HG03565 (cell line): Measurements from ENCODE around the gene C20orf202.
"Not testable (repeated sequence)": the region's sequence is repeated elsewhere in the genome, so short reads cannot be mapped to it uniquely, and the experiment has no call there.

Experiments
- ATAC-seq: cut with Tn5 transposase; IDR thresholded peaks from one replicate; pipeline ENCODE4 v1.9.1; 2021; ENCODE audit warnings: mild to moderate bottlenecking, moderate library complexity; ENCODE audit not compliant: unreplicated experiment

C20orf202 gene

GRCh38 chr20:1207293-1207878, 4.1 kb downstream of the C20orf202 start:
- ATAC-seq = no peak

GRCh38 chr20:1209447-1210387, 6.5 kb downstream of the C20orf202 start:
- ATAC-seq = no peak

- ATAC-seq = no peak
Observed at GRCh38 chr20:1210501-1210900, 7.2 kb downstream of the C20orf202 start.

GRCh38 chr20:1212023-1212422, 8.8 kb downstream of the C20orf202 start:
- ATAC-seq = no peak

GRCh38 chr20:1212607-1213396, 9.5 kb downstream of the C20orf202 start:
- ATAC-seq = peak; percentile 57

GRCh38 chr20:1214838-1215261, 11.6 kb downstream of the C20orf202 start:
- no peak for ATAC-seq

GRCh38 chr20:1215386-1216170, 12.3 kb downstream of the C20orf202 start:
- no peak for ATAC-seq

- ATAC-seq = not testable (repeated sequence)
Observed at GRCh38 chr20:1216527-1217427, 13.5 kb downstream of the C20orf202 start.

GRCh38 chr20:1222750-1223149, 19.5 kb downstream of the C20orf202 start:
- not testable (repeated sequence) for ATAC-seq

- no peak for ATAC-seq
Observed at GRCh38 chr20:1224205-1224890, 21.1 kb downstream of the C20orf202 start.

- no peak for ATAC-seq
Observed at GRCh38 chr20:1225263-1225782, 22.1 kb downstream of the C20orf202 start.

GRCh38 chr20:1225783-1226654, 22.8 kb downstream of the C20orf202 start, which contains the start of gene RAD21L1:
RAD21L1 (plus strand) TSS chr20:1226044; CDS start chr20:1228454, 2,410 bp downstream.
- ATAC-seq = no peak

GRCh38 chr20:1229541-1229940, 26.3 kb downstream of the C20orf202 start:
- ATAC-seq = no peak

GRCh38 chr20:1232286-1233111, 29.2 kb downstream of the C20orf202 start:
- ATAC-seq = no peak

GRCh38 chr20:1240549-1240948, 37.3 kb downstream of the C20orf202 start:
- no peak for ATAC-seq

- ATAC-seq = no peak
Observed at GRCh38 chr20:1241456-1241855, 38.2 kb downstream of the C20orf202 start.

- ATAC-seq = no peak
Observed at GRCh38 chr20:1242099-1242498, 38.8 kb downstream of the C20orf202 start.
